Activated CD4-positive, alpha-beta T cell treated with anti-CD3 and anti-CD28 coated beads, Interleukin-2, amount 10 ng/mL, durations not matched to agents 24 days and 14 days (primary cell): ENCODE measurements around the gene PYGL. TPM values are rescaled to one million over a fixed set of nuclear protein-coding genes. Genes with fewer than 3 reads are reported as not detected.
"Not testable (repeated sequence)": the region's sequence is repeated elsewhere in the genome, so short reads cannot be mapped to it uniquely, and the experiment has no call there.

Experiments used
- DNase-seq: peaks from one replicate; pipeline ENCODE4 v3.0.0; 2022
- H3K27ac Mint-ChIP-seq: one replicate; pipeline ENCODE4 v1.8.0; 2022; ENCODE audit warnings: mild to moderate bottlenecking, mixed read lengths
- H3K27me3 Mint-ChIP-seq: one replicate; pipeline ENCODE4 v1.8.0; 2022; ENCODE audit warnings: mixed read lengths
- H3K36me3 Mint-ChIP-seq: one replicate; pipeline ENCODE4 v1.8.0; 2022; ENCODE audit warnings: low read depth, mild to moderate bottlenecking, mixed read lengths
- H3K4me1 Mint-ChIP-seq: one replicate; pipeline ENCODE4 v1.8.0; 2021; ENCODE audit warnings: mixed read lengths
- H3K4me3 Mint-ChIP-seq: one replicate; pipeline ENCODE4 v1.8.0; 2022; ENCODE audit warnings: mild to moderate bottlenecking, moderate library complexity, mixed read lengths
- H3K9me3 Mint-ChIP-seq: one replicate; pipeline ENCODE4 v1.8.0; 2021; ENCODE audit warnings: mixed read lengths
- intact Hi-C: fragments of 100-400 bp; cut with micrococcal nuclease; formaldehyde crosslinking; loops from one replicate; pipeline ENCODE4 v1.15.1; 2023
- total RNA-seq: library from RNA; stranded (reverse); gene quantifications from 2 replicates; pipeline ENCODE4 v1.2.3, GENCODE V29; 2022

Gene PYGL
- total RNA-seq, 1 donor from 2014 or later = 0.26 TPM

- H3K36me3 Mint-ChIP-seq = no peaks in the 10 kb centered on the region
- H3K4me3 Mint-ChIP-seq = no peak overlapping the region
- no peaks in the 10 kb centered on the region for H3K9me3 Mint-ChIP-seq
- no peak for DNase-seq
- H3K4me1 Mint-ChIP-seq = no peaks in the 10 kb centered on the region
- intact Hi-C loops = no loop called here
- H3K27ac Mint-ChIP-seq = no peak overlapping the region
- H3K27me3 Mint-ChIP-seq = peaks cover 9% of the 10 kb centered on the region
Measured at GRCh38 chr14:50928002-50928635, 16.2 kb downstream of the PYGL start.

GRCh38 chr14:50926851-50927386 lies 17.4 kb downstream of the PYGL start:
- DNase-seq = no peak
- intact Hi-C loops = no loop called here
- Mint-ChIP-seq H3K9me3 (no peaks in the 10 kb centered on the region), H3K4me3 (no peak overlapping the region), H3K27me3 (peaks cover 6% of the 10 kb centered on the region), H3K36me3 (no peaks in the 10 kb centered on the region), H3K4me1 (no peaks in the 10 kb centered on the region), H3K27ac (no peak overlapping the region)

- no peak overlapping the region for H3K4me3 Mint-ChIP-seq
- no peaks in the 10 kb centered on the region for H3K9me3 Mint-ChIP-seq
- no peaks in the 10 kb centered on the region for H3K4me1 Mint-ChIP-seq
- intact Hi-C loops = no loop called here
- no peaks in the 10 kb centered on the region for H3K36me3 Mint-ChIP-seq
- peaks cover 4% of the 10 kb centered on the region for H3K27me3 Mint-ChIP-seq
- DNase-seq = no peak
- no peak overlapping the region for H3K27ac Mint-ChIP-seq
Measured at GRCh38 chr14:50924843-50925242, 19.4 kb downstream of the PYGL start.

- Mint-ChIP-seq H3K4me3 (no peak overlapping the region), H3K4me1 (no peaks in the 10 kb centered on the region)
Measured at GRCh38 chr14:50924236-50924635, 20.0 kb downstream of the PYGL start.

GRCh38 chr14:50922803-50923202 lies 21.5 kb downstream of the PYGL start:
- Mint-ChIP-seq H3K36me3 (no peaks in the 10 kb centered on the region), H3K27ac (no peak overlapping the region), H3K4me1 (no peaks in the 10 kb centered on the region), H3K4me3 (no peak overlapping the region), H3K27me3 (peaks cover 11% of the 10 kb centered on the region), H3K9me3 (no peaks in the 10 kb centered on the region)
- intact Hi-C loops = no loop called here
- no peak for DNase-seq

More at GRCh38 chr14:50924236-50924635, 20.0 kb downstream of the PYGL start:
- intact Hi-C loops = no loop called here
- Mint-ChIP-seq H3K9me3 (no peaks in the 10 kb centered on the region), H3K36me3 (no peaks in the 10 kb centered on the region), H3K27me3 (peaks cover 5% of the 10 kb centered on the region), H3K27ac (no peak overlapping the region)
- DNase-seq = no peak

GRCh38 chr14:50920482-50921230 lies 23.6 kb downstream of the PYGL start:
- Mint-ChIP-seq H3K4me1 (no peaks in the 10 kb centered on the region), H3K27ac (no peak overlapping the region), H3K27me3 (peaks cover 11% of the 10 kb centered on the region), H3K9me3 (no peaks in the 10 kb centered on the region), H3K4me3 (no peak overlapping the region), H3K36me3 (no peaks in the 10 kb centered on the region)
- intact Hi-C loops = no loop called here
- no peak for DNase-seq

- DNase-seq, H3K4me1 Mint-ChIP-seq, H3K9me3 Mint-ChIP-seq, intact Hi-C loops, H3K36me3 Mint-ChIP-seq, H3K4me3 Mint-ChIP-seq, H3K27ac Mint-ChIP-seq: not testable (repeated sequence)
- peaks cover 13% of the 10 kb centered on the region for H3K27me3 Mint-ChIP-seq
Measured at GRCh38 chr14:50919524-50919923, 24.8 kb downstream of the PYGL start.

GRCh38 chr14:50917449-50917848 lies 26.8 kb downstream of the PYGL start:
- H3K9me3 Mint-ChIP-seq = no peaks in the 10 kb centered on the region
- DNase-seq = no peak
- no peak overlapping the region for H3K4me3 Mint-ChIP-seq
- no peaks in the 10 kb centered on the region for H3K4me1 Mint-ChIP-seq
- intact Hi-C loops = no loop called here
- H3K27ac Mint-ChIP-seq = no peak overlapping the region
- peaks cover 13% of the 10 kb centered on the region for H3K27me3 Mint-ChIP-seq
- H3K36me3 Mint-ChIP-seq = no peaks in the 10 kb centered on the region

- H3K27me3 Mint-ChIP-seq = peaks cover 9% of the 10 kb centered on the region
- no peak for DNase-seq
- intact Hi-C loops = no loop called here
- H3K36me3 Mint-ChIP-seq = no peaks in the 10 kb centered on the region
- H3K4me3 Mint-ChIP-seq = no peak overlapping the region
- H3K27ac Mint-ChIP-seq = no peak overlapping the region
- no peaks in the 10 kb centered on the region for H3K4me1 Mint-ChIP-seq
- no peaks in the 10 kb centered on the region for H3K9me3 Mint-ChIP-seq
Measured at GRCh38 chr14:50910495-50911420, 33.5 kb downstream of the PYGL start.

GRCh38 chr14:50906326-50907065 lies 37.8 kb downstream of the PYGL start:
- no peak overlapping the region for H3K4me3 Mint-ChIP-seq
- no peak overlapping the region for H3K27ac Mint-ChIP-seq
- H3K9me3 Mint-ChIP-seq = peaks cover 4% of the 10 kb centered on the region
- peaks cover 11% of the 10 kb centered on the region for H3K27me3 Mint-ChIP-seq
- H3K36me3 Mint-ChIP-seq = no peaks in the 10 kb centered on the region
- DNase-seq = no peak
- intact Hi-C loops = no loop called here
- no peaks in the 10 kb centered on the region for H3K4me1 Mint-ChIP-seq

GRCh38 chr14:50904719-50905118 lies 39.6 kb downstream of the PYGL start:
- H3K27ac Mint-ChIP-seq = no peak overlapping the region
- peaks cover 18% of the 10 kb centered on the region for H3K27me3 Mint-ChIP-seq
- no peak overlapping the region for H3K4me3 Mint-ChIP-seq
- H3K9me3 Mint-ChIP-seq = peaks cover 4% of the 10 kb centered on the region
- intact Hi-C loops = no loop called here
- H3K4me1 Mint-ChIP-seq = no peaks in the 10 kb centered on the region
- no peaks in the 10 kb centered on the region for H3K36me3 Mint-ChIP-seq
- no peak for DNase-seq

- Mint-ChIP-seq H3K36me3 (no peaks in the 10 kb centered on the region), H3K27ac (no peak overlapping the region), H3K27me3 (peaks cover 18% of the 10 kb centered on the region), H3K9me3 (peaks cover 4% of the 10 kb centered on the region), H3K4me1 (no peaks in the 10 kb centered on the region), H3K4me3 (no peak overlapping the region)
- no peak for DNase-seq
- intact Hi-C loops = no loop called here
Measured at GRCh38 chr14:50901361-50901760, 42.9 kb downstream of the PYGL start.

GRCh38 chr14:50897658-50898175 lies 46.6 kb downstream of the PYGL start:
- Mint-ChIP-seq H3K4me1 (no peaks in the 10 kb centered on the region), H3K27me3 (peaks cover 16% of the 10 kb centered on the region), H3K4me3 (no peak overlapping the region), H3K9me3 (no peaks in the 10 kb centered on the region), H3K27ac (no peak overlapping the region), H3K36me3 (no peaks in the 10 kb centered on the region)
- intact Hi-C loops = no loop called here
- no peak for DNase-seq
